NCI-H82 treated with DMSO at 0.1 percent for 48 hours (cell line): ENCODE results near the gene CAMK1G.

Experiments used
- DNase-seq: peaks from one replicate; lab custom pipeline; 2025; ENCODE audit not compliant: unreplicated experiment; lab: John Stamatoyannopoulos, UW

CAMK1G gene

GRCh38 chr1:209618291-209618690 lies 34.8 kb downstream of the CAMK1G start:
- DNase-seq: no peak

GRCh38 chr1:209618756-209619420 lies 35.4 kb downstream of the CAMK1G start:
- DNase-seq: no peak

DNA sequence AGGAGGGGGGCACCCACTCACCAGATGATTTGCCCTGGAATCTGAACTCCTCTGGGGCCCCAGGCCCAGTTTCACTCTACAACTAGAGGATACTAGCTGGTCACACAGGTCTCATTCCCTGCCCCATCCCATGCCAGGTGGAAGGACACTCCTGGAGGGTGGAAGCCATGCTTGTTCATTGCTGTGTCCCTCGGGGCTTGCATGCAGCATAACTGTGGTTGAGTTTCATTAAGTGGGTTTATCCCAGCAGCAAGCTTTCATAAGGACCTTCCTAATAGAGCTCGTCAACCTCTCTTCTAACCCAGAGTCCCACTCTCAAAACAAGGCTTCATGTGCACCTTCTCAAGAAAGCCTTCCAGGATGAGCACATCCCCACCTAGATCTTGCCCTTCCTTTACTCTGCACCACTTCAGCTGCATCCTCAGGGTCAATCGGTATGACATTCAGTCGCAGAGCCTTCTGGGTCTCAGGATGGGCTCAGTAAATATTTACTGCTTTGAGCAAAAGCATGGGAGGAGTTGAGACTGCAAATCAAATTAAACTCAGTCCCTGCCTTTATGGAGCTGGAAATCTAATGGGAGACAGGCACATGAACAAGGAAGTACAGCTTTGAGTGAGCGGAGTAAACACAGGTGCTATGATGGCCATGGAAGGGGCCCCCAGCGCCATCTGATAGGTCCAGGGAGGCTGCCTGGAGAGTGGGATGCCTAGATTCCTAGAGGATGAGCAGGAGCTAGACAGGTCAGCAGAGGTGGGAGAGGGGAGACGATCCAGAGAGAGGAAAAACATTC lies 36.4 kb downstream of the CAMK1G start:
- DNase-seq: no peak

GRCh38 chr1:209620487-209620884 lies 37.0 kb downstream of the CAMK1G start:
- DNase-seq: no peak

GRCh38 chr1:209621286-209621685 lies 37.8 kb downstream of the CAMK1G start:
- DNase-seq: no peak

DNA sequence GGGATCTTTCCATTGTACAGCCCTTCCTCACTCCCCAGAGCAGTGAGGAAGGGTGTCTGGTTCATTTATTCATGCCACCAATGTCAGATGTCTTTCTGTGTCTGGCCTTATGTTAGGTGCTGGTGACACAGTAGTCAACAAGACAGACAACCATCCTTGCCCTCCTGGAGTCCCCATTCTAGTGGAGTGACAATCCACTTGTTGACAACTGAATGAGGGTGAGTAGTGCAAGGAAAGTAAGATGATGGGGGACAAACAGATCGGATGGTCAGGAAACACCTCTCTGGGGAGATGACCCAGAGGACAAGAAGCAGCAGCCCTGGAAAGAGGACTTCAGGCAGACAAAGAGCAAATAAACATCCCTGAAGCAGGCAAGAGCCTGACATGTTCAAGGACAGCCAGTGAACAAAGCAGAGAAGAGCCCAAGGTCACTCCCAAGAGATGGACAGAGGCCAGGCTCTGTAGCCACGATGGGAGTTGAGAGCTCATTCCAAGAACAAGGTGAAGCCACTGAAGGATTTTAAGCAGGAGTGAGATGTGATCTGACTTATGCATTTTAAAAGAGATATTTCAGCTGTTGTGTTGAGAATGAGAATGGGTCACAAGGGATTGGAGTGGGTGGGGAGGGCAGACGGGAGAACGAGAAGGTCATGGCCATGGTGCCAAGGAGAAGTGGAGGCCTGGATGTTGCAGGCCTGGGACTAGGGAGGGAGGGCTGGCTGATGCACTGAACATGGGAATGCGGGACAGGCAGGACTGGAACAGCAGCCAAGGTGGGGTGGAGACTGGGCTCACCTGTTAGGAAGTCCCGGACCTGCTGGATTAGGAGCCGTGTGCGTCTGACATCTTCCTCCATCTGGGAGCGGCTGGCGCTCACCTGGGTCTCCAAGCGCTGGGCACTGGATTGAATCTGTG lies 38.5 kb downstream of the CAMK1G start:
- DNase-seq: no peak

DNA sequence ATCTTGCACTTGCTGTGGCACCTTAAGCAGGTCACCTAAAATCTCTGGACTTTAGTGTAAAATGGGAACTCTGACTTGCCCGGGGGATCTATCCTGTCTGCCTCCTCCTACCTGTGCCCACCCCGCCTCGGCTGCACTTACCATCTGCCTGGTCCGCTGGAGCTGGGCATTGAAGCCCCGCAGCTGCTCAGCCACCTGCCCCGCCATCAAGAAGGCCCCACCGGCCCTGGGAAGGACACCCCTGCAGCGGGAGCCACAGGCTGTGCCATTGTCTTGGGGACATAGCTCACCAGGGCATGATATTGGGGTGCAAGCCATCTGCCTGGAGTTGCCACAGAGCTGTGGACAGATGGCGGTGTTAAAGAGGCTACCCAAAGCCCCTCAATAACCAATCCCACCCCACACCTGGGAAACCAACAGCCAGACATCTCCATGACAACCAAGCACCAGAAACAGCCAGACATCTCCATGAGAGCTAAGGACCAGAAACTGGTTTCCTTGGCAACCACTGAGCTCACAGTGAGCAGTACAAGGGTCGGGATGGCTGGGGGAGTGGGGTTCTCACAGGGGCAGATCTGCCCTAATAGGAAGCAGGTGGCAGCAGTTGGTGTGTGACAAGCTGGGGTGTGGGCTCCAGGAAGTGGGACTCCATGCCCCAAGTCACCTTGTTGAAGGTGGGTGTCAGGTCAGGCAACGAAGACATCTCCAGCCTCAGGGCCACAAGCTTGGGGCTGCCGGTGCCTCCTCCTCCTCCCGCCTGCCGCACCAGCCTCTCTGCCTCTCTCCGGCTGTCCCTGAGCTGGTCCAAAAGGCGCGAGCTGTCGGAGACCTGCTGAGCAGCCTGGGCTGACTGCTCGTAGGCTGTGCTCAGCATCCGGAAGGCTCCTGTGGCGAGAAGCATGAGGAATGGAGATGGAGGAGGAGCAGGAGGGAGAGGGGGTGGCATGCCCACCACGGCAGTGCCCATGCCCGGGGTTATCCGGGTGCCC lies 39.6 kb downstream of the CAMK1G start:
- DNase-seq: no peak

DNA sequence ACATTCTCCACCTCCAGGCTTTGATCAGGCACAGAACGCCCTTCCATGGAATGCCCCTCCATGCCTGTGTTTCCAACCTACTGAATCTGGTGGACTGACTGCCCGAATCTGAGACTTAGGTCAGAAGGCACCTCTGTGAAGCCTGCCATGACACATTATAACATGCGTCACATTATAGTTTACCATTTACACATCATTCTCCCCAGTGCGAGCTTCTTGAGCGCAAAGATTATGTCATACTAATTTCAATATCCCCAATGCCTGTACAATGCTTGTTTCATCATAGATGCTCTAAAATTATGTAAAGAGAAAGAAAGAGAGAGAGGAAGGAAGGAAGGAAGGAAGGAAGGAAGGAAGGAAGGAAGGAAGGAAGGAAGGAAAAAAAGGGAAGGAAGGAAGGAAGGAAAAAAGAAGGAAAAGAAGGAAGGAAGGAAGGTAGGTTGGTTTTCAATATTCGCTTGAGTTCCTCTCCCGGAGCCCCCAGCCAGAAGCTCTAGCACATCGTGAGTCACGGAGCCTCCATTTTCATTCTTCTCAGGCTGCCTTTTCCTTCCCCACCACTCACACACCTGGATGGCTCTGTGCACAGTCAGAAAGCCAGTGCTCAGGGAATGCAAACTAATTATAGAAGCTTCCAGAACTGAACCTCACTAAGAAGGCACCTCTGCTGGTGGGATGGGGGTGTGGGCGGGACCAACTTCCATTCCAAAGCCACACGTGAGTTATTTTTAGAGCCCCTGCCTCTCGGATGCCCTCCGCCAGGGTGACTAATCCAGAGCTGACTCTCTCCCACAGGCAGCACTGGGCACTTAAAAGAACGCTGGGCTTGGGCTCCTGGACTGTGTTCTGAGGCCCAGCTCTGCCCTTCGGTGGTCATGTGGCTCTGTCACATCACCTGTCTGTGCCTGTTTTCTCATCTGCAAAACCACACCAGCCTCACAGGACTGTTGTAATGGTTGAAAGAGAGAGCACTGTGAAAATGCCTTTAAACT lies 41.3 kb downstream of the CAMK1G start:
- DNase-seq: no peak

GRCh38 chr1:209625791-209626285 lies 42.3 kb downstream of the CAMK1G start:
- DNase-seq: no peak

DNA sequence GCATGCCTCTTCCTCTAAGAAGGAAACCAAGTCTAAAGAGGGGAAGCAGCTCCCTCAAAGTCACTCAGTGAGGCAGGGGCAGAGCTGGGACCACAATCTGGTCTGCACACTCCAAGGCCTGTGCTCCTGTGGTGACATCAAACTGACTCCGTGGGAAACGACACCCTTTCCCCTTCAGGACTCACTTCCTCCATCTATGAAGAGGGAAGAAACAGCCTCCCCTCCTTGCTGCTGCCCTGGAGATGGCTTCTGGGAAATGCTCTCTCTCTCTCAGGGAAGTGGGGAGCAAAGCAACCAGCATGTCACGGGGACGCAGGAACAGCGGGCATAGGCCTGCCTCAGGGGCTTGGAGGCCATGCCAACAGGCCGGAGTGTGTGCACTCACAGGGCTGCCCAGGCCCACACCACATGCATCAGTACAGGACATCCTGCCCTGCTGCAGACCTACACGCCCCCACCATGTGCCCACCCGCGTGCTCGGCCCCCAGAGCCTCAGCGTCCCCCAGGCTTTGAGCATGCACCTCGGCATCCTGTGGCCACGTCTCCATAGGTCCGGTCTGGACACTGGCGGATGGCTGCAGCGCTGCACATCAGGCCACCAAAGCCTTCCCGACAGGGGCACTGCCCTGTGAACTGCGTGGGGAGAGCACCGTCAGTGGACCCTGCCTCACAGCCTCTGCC lies 43.0 kb downstream of the CAMK1G start:
- DNase-seq: no peak

- DNase-seq: no peak
Measured at GRCh38 chr1:209627027-209627731, 43.7 kb downstream of the CAMK1G start.

DNA sequence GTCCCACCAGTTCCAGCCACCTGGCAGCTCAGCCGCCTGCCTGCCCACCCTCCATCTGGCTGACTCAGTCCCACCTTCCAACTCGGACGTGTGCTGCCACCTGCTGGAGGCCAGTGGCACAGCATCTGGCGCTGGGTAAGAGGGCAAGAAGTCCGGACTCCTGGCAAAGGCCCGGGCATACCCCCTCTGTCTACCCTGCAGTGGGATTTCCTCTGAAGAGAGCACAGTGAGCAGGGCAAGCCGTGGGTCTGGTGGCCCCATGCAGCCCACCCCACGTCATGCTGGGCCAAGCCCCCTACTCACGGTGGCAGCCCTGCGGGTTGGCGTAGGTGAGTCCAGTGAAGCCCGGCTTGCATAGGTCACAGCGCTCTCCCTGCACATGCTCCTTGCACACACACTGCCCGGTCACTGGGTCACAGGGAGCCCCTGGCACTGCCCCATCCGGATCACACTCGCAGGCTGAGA lies 44.2 kb downstream of the CAMK1G start:
- DNase-seq: peak; percentile 76

DNA sequence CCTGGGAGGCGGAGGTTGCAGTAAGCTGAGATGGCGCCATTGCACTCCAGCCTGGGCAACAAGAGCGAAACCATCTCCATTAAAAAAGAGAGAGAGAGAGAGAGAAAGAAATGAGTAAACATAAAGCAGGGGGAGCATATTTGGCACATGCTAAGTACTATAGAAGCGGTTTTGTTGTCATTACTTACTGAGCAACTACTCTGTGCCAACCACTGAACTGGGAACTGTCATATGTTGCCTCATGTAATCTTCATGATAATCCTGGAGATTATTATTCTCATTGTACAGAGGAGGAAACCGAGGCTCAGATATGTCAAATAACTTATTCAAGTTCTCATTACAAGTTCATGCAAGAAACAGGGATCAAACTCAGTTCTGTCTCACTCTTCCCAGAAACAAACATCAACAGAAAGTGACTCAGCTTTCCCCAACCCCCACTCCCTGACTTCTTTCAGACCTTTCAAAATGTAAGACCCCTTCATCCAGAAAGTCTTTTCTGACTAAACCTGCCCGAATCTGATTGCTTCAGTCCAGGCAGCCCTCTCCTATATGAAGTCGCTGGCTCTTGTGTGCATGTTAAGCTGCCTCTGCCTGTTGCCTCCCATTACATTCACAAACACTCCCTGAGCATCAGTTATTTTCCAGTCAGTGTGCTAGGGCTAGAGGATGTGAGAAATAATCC lies 45.2 kb downstream of the CAMK1G start:
- DNase-seq: no peak

- no peak for DNase-seq
Measured at GRCh38 chr1:209629621-209630382, 46.3 kb downstream of the CAMK1G start.

DNA sequence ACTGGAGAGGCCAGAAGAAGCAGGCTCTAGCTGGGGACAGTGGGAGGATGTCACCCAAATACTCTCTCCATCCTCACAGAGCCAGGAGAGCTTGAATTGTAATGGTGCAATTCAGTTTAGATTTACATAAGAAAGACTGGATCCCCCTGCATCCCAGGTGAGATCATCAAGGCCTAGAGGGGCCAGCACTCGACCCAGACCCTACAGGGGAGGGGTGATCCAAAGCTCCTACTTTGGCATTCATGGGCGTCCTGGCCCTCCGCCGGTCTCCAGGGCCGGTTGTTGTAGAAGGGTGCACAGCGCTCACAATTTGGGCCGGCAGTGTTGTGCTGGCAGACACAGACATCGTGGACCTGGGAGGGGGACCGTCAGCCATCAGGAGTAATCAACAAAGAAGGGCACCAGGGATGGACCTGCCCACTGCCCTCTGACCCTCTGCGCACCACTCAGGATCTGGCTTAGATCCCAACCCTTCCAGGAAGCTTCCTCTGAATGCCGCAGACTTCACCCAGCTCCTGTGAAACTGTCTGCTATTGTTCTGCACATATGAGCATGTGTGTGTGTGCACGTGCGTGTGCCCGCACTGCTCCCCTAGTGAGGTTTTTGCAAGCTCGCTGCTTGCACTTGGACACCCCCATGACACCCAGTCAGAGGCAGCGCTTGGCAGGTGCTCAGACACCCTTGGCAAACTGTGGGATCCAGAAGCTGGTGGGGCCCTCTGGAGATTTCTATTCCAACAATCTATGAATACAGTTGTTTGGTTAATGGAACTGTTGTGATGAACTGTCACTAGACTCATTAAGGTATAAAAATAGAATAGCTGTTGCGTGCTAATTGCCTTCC lies 47.1 kb downstream of the CAMK1G start:
- no peak for DNase-seq
